K562 (cell line): Measurements from ENCODE around the gene ACOX2. TPM values are rescaled to one million over a fixed set of nuclear protein-coding genes. Genes with fewer than 3 reads are reported as not detected.

ENCODE experiments used
- ARID2 ChIP-seq: fragments of 450-650 bp; IDR thresholded peaks from 2 replicates; pipeline ENCODE4 v1.6.1; 2017; ENCODE audit warnings: antibody characterized with exemption, mild to moderate bottlenecking
- CTCF ChIP-seq, 3 experiments: IDR thresholded peaks in 2 of 3; conservative IDR thresholded peaks in 1 of 3; 2 replicates each; pipeline ENCODE4 v1.5.1; 2011 to 2012; ENCODE audit warnings: low read length in 3 of 3, mild to moderate bottlenecking in 3 of 3, control low read depth in 2 of 3, improper control_type of control experiment in 1 of 3, inconsistent platforms in 1 of 3, low read depth in 1 of 3, mixed read lengths in 1 of 3, moderate library complexity in 1 of 3; ENCODE audit not compliant: insufficient read depth in 2 of 3
- HNRNPL ChIP-seq: fragments of 200-400 bp; formaldehyde crosslinking; IDR thresholded peaks from 2 replicates; pipeline ENCODE4 v1.6.1; 2017; ENCODE audit warnings: low read depth, mild to moderate bottlenecking, low read length
- MYBL2 ChIP-seq, 2 experiments: fragments of 450-650 bp in 1 of 2; sonication (generic) in 1 of 2; formaldehyde crosslinking in 1 of 2; IDR thresholded peaks; 2 replicates each; pipeline versions ENCODE4 v1.6.1 to v1.8.1; 2017 to 2022; ENCODE audit warnings: borderline replicate concordance in 1 of 2, inconsistent platforms in 1 of 2, low read depth in 1 of 2, mild to moderate bottlenecking in 1 of 2, missing genetic modification reagents in 1 of 2, moderate library complexity in 1 of 2
- NFIX ChIP-seq: fragments of 250-450 bp; sonication (Bioruptor Pico); IDR thresholded peaks from 2 replicates; pipeline ENCODE4 v1.4.0; 2020; ENCODE audit warnings: low read depth, mild to moderate bottlenecking, moderate library complexity
- NR3C1 ChIP-seq: sonication (generic); formaldehyde crosslinking; IDR thresholded peaks from 2 replicates; pipeline ENCODE4 v1.8.1; 2022; ENCODE audit warnings: missing genetic modification reagents
- PKNOX1 ChIP-seq: fragments of 450-650 bp; IDR thresholded peaks from 2 replicates; pipeline ENCODE4 v1.6.1; 2016
- SIN3A ChIP-seq, 2 experiments: fragments of 150-350 bp in 1 of 2; IDR thresholded peaks; 2 replicates each; pipeline ENCODE4 v1.6.1; 2011 to 2016; ENCODE audit warnings: borderline replicate concordance in 2 of 2, low read depth in 2 of 2, low read length in 2 of 2, mild to moderate bottlenecking in 2 of 2, moderate library complexity in 2 of 2; ENCODE audit not compliant: control insufficient read depth in 1 of 2
- SOX6 ChIP-seq: fragments of 450-650 bp; IDR thresholded peaks from 2 replicates; pipeline ENCODE4 v1.6.1; 2014; ENCODE audit warnings: mild to moderate bottlenecking
- SRSF7 ChIP-seq: fragments of 200-400 bp; formaldehyde crosslinking; optimal IDR thresholded peaks from 2 replicates; pipeline ENCODE3; 2017; ENCODE audit warnings: mild to moderate bottlenecking, low read depth, low read length
- TCF7L2 ChIP-seq: fragments of 150-350 bp; IDR thresholded peaks from 2 replicates; pipeline ENCODE4 v1.6.1; 2016; ENCODE audit warnings: low read depth, mild to moderate bottlenecking, low read length, moderate library complexity
- TFAP4 ChIP-seq: sonication (generic); formaldehyde crosslinking; IDR thresholded peaks from 2 replicates; pipeline ENCODE4 v1.8.0; 2022; ENCODE audit warnings: missing genetic modification reagents, mild to moderate bottlenecking, moderate library complexity, borderline replicate concordance
- U2AF2 ChIP-seq: fragments of 200-400 bp; formaldehyde crosslinking; optimal IDR thresholded peaks from 2 replicates; pipeline ENCODE3; 2017; ENCODE audit warnings: low read depth, mild to moderate bottlenecking, low read length
- ZFPM2 ChIP-seq: fragments of 250-450 bp; sonication (Bioruptor Pico); IDR thresholded peaks from 2 replicates; pipeline ENCODE4 v1.5.1; 2022; ENCODE audit warnings: mild to moderate bottlenecking
- ZNF280A ChIP-seq: fragments of 450-650 bp; IDR thresholded peaks from 2 replicates; pipeline ENCODE4 v1.6.1; 2018; ENCODE audit warnings: mild to moderate bottlenecking, low read depth; ENCODE audit not compliant: partially characterized antibody
- ZNF436 ChIP-seq: fragments of 250-450, 450-650 bp; sonication (Bioruptor Pico); formaldehyde crosslinking; IDR thresholded peaks from 2 replicates; pipeline ENCODE4 v1.7.0; 2020; ENCODE audit warnings: mild to moderate bottlenecking
- ZNF592 ChIP-seq: fragments of 450-650 bp; IDR thresholded peaks from 2 replicates; pipeline ENCODE4 v1.6.1; 2017; ENCODE audit warnings: antibody characterized with exemption, mild to moderate bottlenecking
- polyA plus RNA-seq, 8 experiments: library from polyadenylated mRNA; depleted of rRNA in 4 of 8; stranded (reverse) in 5 of 8; unstranded in 3 of 8; fragments of >200 nt; fragmentation: Nextera tagmentation in 2 of 8; fragmentation: Illumina TruSeq in 1 of 8; extraction: Ambion mirVana in 2 of 8; extraction: Trizol in 1 of 8; gene quantifications; 2 replicates each; pipeline versions ENCODE4 v1.2.1 to v1.2.3, GENCODE V29; 2011 to 2014; ENCODE audit warnings: inconsistent platforms in 1 of 8, missing spikeins in 1 of 8
- total RNA-seq, 7 experiments: library from RNA; depleted of rRNA in 6 of 7; stranded (reverse); fragments of >200 nt in 6 of 7; fragmentation: Illumina TruSeq in 2 of 7; extraction: Trizol in 2 of 7; gene quantifications; 2 replicates each; pipeline versions ENCODE4 v1.2.1 to v1.2.3, GENCODE V29; 2011 to 2021; ENCODE audit warnings: low replicate concordance in 1 of 7

Gene ACOX2
- total and polyA plus RNA-seq, 9 of the 15 experiments (the other 6 are each of a cell fraction or from before 2014, with no cell fraction given): 0.15 TPM; not detected in 8

- TF ChIP-seq ZNF280A (no peak), PKNOX1 (peak; percentile 91), ARID2 (no peak), ZFPM2 (CRISPR knock-in tag) (no peak), HNRNPL (no peak), CTCF (IDR thresholded peaks at IDR 0.05 in 2 of 3, conservative IDR thresholded peaks at IDR 0.05 in 1 of 3; ENCODE audit: insufficient read depth in 2 of 3, low read depth in 1 of 3, low read length in 3 of 3) (peak; percentile 65 to 78 (median 74)), SOX6 (no peak), NR3C1 (CRISPR knock-in tag) (no peak), TFAP4 (CRISPR knock-in tag) (peak; percentile 46; the same call in 1 of the 2 replicates), SRSF7 (no peak), U2AF2 (no peak), TCF7L2 (no peak), SIN3A (IDR thresholded peaks at IDR 0.05; ENCODE audit: borderline replicate concordance in 2 of 2, control insufficient read depth in 1 of 2, low read depth in 2 of 2, low read length in 2 of 2) (no peak), ZNF436 (CRISPR knock-in tag) (no peak), ZNF592 (no peak), NFIX (CRISPR knock-in tag) (peak; percentile 80), MYBL2 (IDR thresholded peaks at IDR 0.05; ENCODE audit: low read depth) (no peak), MYBL2 (CRISPR knock-in tag; IDR thresholded peaks at IDR 0.05; ENCODE audit: borderline replicate concordance) (no peak)
Measured at GRCh38 chr3:58463181-58463941, 73.6 kb downstream of the ACOX2 start (continued).
